Peyer's patch (tissue), 4 donors: ENCODE data around the gene CPB2. TPM values are rescaled to one million over a fixed set of nuclear protein-coding genes. Genes with fewer than 3 reads are reported as not detected.

Source experiments
- DNase-seq, 3 donors: peaks; one replicate each; pipeline ENCODE4 v3.0.0-alpha.2; 2017 to 2019
- H3K27ac ChIP-seq, 4 donors: fragments of 200-600 bp; sonication (generic); one replicate each; pipeline ENCODE4 v1.5.1; 2016 to 2019
- H3K27me3 ChIP-seq, 2 donors: fragments of 200-600 bp; sonication (generic); one replicate each; pipeline ENCODE4 v1.5.1; 2019
- H3K36me3 ChIP-seq, 3 donors: fragments of 200-600 bp; sonication (generic); one replicate each; pipeline ENCODE4 v1.5.1; 2016 to 2019
- H3K4me1 ChIP-seq, 4 donors: fragments of 200-600 bp; sonication (generic); one replicate each; pipeline ENCODE4 v1.5.1; 2016 to 2019
- H3K4me3 ChIP-seq, 4 donors: fragments of 200-600 bp; sonication (generic); 1 replicate in 3 of 4; 2 replicates in 1 of 4; pipeline ENCODE4 v1.5.1; 2016 to 2019; ENCODE audit warnings: mild to moderate bottlenecking in 1 of 4
- H3K9me3 ChIP-seq, 4 donors: fragments of 200-600 bp; sonication (generic); one replicate each; pipeline ENCODE4 v1.5.1; 2016 to 2019; ENCODE audit warnings: mild to moderate bottlenecking in 1 of 4
- CTCF ChIP-seq, 6 experiments: fragments of 450-650 bp in 4 of 6; fragments of 200-600 bp in 2 of 6; sonication (generic) in 1 of 6; IDR thresholded peaks; one replicate each; pipeline ENCODE4 v1.5.1; 2017 to 2019; ENCODE audit warnings: antibody characterized with exemption in 6 of 6, mild to moderate bottlenecking in 3 of 6, moderate library complexity in 1 of 6
- POLR2A ChIP-seq, 2 donors: fragments of 450-650 bp; IDR thresholded peaks; one replicate each; pipeline ENCODE4 v1.5.1; 2017; ENCODE audit warnings: antibody characterized with exemption in 2 of 2, mild to moderate bottlenecking in 2 of 2, moderate library complexity in 2 of 2
- total RNA-seq, 4 donors: library from RNA; depleted of rRNA; stranded (reverse); fragments of >200 nt; gene quantifications; one replicate each; pipeline ENCODE4 v1.1.0, GENCODE V29; 2016

Gene CPB2
- total RNA-seq, 4 donors from 2014 or later, result not detected

GRCh38 chr13:46057256-46058015 is 47.4 kb downstream of the CPB2 start:
- no peak for DNase-seq
- Histone ChIP-seq H3K27ac (no peak overlapping the region), H3K9me3 (no peaks in the 10 kb centered on the region), H3K36me3 (no peaks in the 10 kb centered on the region), H3K4me3 (no peak overlapping the region), H3K4me1 (peaks cover 0 to 7% (median 3%) of the 10 kb centered on the region in 4 donors), H3K27me3 (no peaks in the 10 kb centered on the region)
- TF ChIP-seq POLR2A (IDR thresholded peaks at IDR 0.05), result no peak
- no peak for TF ChIP-seq CTCF (IDR thresholded peaks at IDR 0.05)

- TF ChIP-seq CTCF (IDR thresholded peaks at IDR 0.05), result no peak
- no peak for TF ChIP-seq POLR2A (IDR thresholded peaks at IDR 0.05)
- H3K4me3 ChIP-seq, result peak overlapping the region; percentile 76 to 96 (median 88)
- H3K36me3 ChIP-seq, result no peaks in the 10 kb centered on the region
- no peak for DNase-seq
- H3K9me3 ChIP-seq, result no peaks in the 10 kb centered on the region
- H3K27ac ChIP-seq, result peak overlapping the region; percentile 90 to 95 (median 94)
- no peaks in the 10 kb centered on the region for H3K27me3 ChIP-seq
- peaks cover 0 to 20% (median 3%) of the 10 kb centered on the region in 4 donors for H3K4me1 ChIP-seq
Measured at GRCh38 chr13:46053162-46054012, 51.4 kb downstream of the CPB2 start.

- peak; percentile 91 to 98 (median 96) for DNase-seq
- H3K4me1 ChIP-seq, result peaks cover 0 to 20% (median 3%) of the 10 kb centered on the region in 4 donors
- H3K9me3 ChIP-seq, result no peaks in the 10 kb centered on the region
- H3K27ac ChIP-seq, result peak within 1 kb of the TSS; percentile 90 to 95 (median 94)
- peak within 1 kb of the TSS; percentile 76 to 96 (median 88) for H3K4me3 ChIP-seq
- TF ChIP-seq POLR2A (IDR thresholded peaks at IDR 0.05), result peak; percentile 43 to 67
- TF ChIP-seq CTCF (IDR thresholded peaks at IDR 0.05), result peak in 5 of 6 experiments; percentile 30 to 65 (median 60)
- H3K27me3 ChIP-seq, result no peaks in the 10 kb centered on the region
- H3K36me3 ChIP-seq, result no peaks in the 10 kb centered on the region
Measured at GRCh38 chr13:46052319-46053161, 52.3 kb downstream of the CPB2 start, which contains the start of gene ZC3H13. TSS of gene ZC3H13 (minus strand) at chr13:46052746. CDS start at chr13:46045507, 7,239 bp downstream.

- peak overlapping the region; percentile 90 to 95 (median 94) for H3K27ac ChIP-seq
Measured at GRCh38 chr13:46051968-46052318, 52.9 kb downstream of the CPB2 start.

More at GRCh38 chr13:46051968-46052318, 52.9 kb downstream of the CPB2 start:
- H3K4me3 ChIP-seq, result peak overlapping the region; percentile 76 to 96 (median 88)
- peaks cover 0 to 20% (median 3%) of the 10 kb centered on the region in 4 donors for H3K4me1 ChIP-seq
- TF ChIP-seq POLR2A (IDR thresholded peaks at IDR 0.05) (no peak), CTCF (IDR thresholded peaks at IDR 0.05) (no peak)
- no peak for DNase-seq
- no peaks in the 10 kb centered on the region for H3K9me3 ChIP-seq
- no peaks in the 10 kb centered on the region for H3K36me3 ChIP-seq
- H3K27me3 ChIP-seq, result no peaks in the 10 kb centered on the region
